Measurements from ENCODE around the gene FBXO41.
A peak's percentile ranks its signal among the peaks of the same experiment; 100 is the strongest.
"Not testable (repeated sequence)": the region's sequence is repeated elsewhere in the genome, so short reads cannot be mapped to it uniquely, and the experiment has no call there.

The FBXO41 gene

GRCh38 chr2:73262691-73263429 lies 21.4 kb downstream of the FBXO41 start:
- not testable (repeated sequence) for H3K9ac ChIP-seq (ENCODE audit: low read length); H2BK120ac ChIP-seq (ENCODE audit: low read depth, low read length); H3K4me3 ChIP-seq (ENCODE audit: low read length); H2AK5ac ChIP-seq (ENCODE audit: low read length); H4K8ac ChIP-seq (ENCODE audit: low read depth, low read length); H3K27me3 ChIP-seq (ENCODE audit: insufficient read depth, low read length, poor library complexity); H2BK5ac ChIP-seq (ENCODE audit: low read length); H3K27ac ChIP-seq (ENCODE audit: low read depth, low read length); H2BK15ac ChIP-seq (replicated peaks; ENCODE audit: low read depth); H3K79me1 ChIP-seq (ENCODE audit: low read length); H3K36me3 ChIP-seq (ENCODE audit: control insufficient read depth, insufficient read depth, low read length); H3K4ac ChIP-seq (ENCODE audit: low read depth, low read length); H3K79me2 ChIP-seq (ENCODE audit: control insufficient read depth, insufficient read depth, low read length); H3K4me1 ChIP-seq (ENCODE audit: control insufficient read depth, low read depth, low read length); H3K18ac ChIP-seq (ENCODE audit: low read length); H4K5ac ChIP-seq (ENCODE audit: low read length); H3K56ac ChIP-seq (ENCODE audit: low read length); H3K4me2 ChIP-seq (ENCODE audit: low read length); H3K23ac ChIP-seq (ENCODE audit: low read length); DNase-seq
- WGBS (ENCODE audit: extremely low coverage, insufficient coverage, low lambda C conversion rate) = no CpG with 5 or more reads among the region's 18 CpGs

GRCh38 chr2:73262108-73262651 lies 22.1 kb downstream of the FBXO41 start:
- Histone ChIP-seq H3K4me1 (ENCODE audit: control insufficient read depth, low read depth, low read length) (no peaks in the 10 kb centered on the region), H3K4me2 (ENCODE audit: low read length) (no peak overlapping the region), H3K27me3 (ENCODE audit: insufficient read depth, low read length, poor library complexity) (no peaks in the 10 kb centered on the region), H3K56ac (ENCODE audit: low read length) (no peak overlapping the region), H3K18ac (ENCODE audit: low read length) (no peak overlapping the region), H4K5ac (ENCODE audit: low read length) (no peak overlapping the region), H3K4me3 (ENCODE audit: low read length) (no peak overlapping the region), H4K8ac (ENCODE audit: low read depth, low read length) (no peak overlapping the region), H3K79me2 (ENCODE audit: control insufficient read depth, insufficient read depth, low read length) (no peaks in the 10 kb centered on the region), H3K9ac (ENCODE audit: low read length) (no peak overlapping the region), H3K79me1 (ENCODE audit: low read length) (no peaks in the 10 kb centered on the region), H3K27ac (ENCODE audit: low read depth, low read length) (no peak overlapping the region), H2BK5ac (ENCODE audit: low read length) (no peak overlapping the region), H3K36me3 (ENCODE audit: control insufficient read depth, insufficient read depth, low read length) (no peaks in the 10 kb centered on the region), H2BK120ac (ENCODE audit: low read depth, low read length) (no peak overlapping the region), H2BK15ac (replicated peaks; ENCODE audit: low read depth) (no peak overlapping the region), H3K23ac (ENCODE audit: low read length) (no peak overlapping the region), H2AK5ac (ENCODE audit: low read length) (no peak overlapping the region), H3K4ac (ENCODE audit: low read depth, low read length) (no peak overlapping the region)
- no CpG with 5 or more reads among the region's 4 CpGs for WGBS (ENCODE audit: extremely low coverage, insufficient coverage, low lambda C conversion rate)
- DNase-seq = no peak

GRCh38 chr2:73260338-73260984 lies 23.8 kb downstream of the FBXO41 start:
- Histone ChIP-seq H3K79me2 (ENCODE audit: control insufficient read depth, insufficient read depth, low read length) (no peaks in the 10 kb centered on the region), H3K4me2 (ENCODE audit: low read length) (no peak overlapping the region), H3K23ac (ENCODE audit: low read length) (no peak overlapping the region), H3K9ac (ENCODE audit: low read length) (no peak overlapping the region), H3K27me3 (ENCODE audit: insufficient read depth, low read length, poor library complexity) (no peaks in the 10 kb centered on the region), H3K4me1 (ENCODE audit: control insufficient read depth, low read depth, low read length) (no peaks in the 10 kb centered on the region), H3K18ac (ENCODE audit: low read length) (no peak overlapping the region), H3K4ac (ENCODE audit: low read depth, low read length) (no peak overlapping the region), H4K5ac (ENCODE audit: low read length) (no peak overlapping the region), H3K27ac (ENCODE audit: low read depth, low read length) (no peak overlapping the region), H4K8ac (ENCODE audit: low read depth, low read length) (no peak overlapping the region), H3K79me1 (ENCODE audit: low read length) (no peaks in the 10 kb centered on the region), H2AK5ac (ENCODE audit: low read length) (no peak overlapping the region), H3K56ac (ENCODE audit: low read length) (no peak overlapping the region), H2BK15ac (replicated peaks; ENCODE audit: low read depth) (no peak overlapping the region), H2BK5ac (ENCODE audit: low read length) (no peak overlapping the region), H3K36me3 (ENCODE audit: control insufficient read depth, insufficient read depth, low read length) (no peaks in the 10 kb centered on the region), H2BK120ac (ENCODE audit: low read depth, low read length) (no peak overlapping the region), H3K4me3 (ENCODE audit: low read length) (no peak overlapping the region)
- DNase-seq = peak; percentile 77
- WGBS (ENCODE audit: extremely low coverage, insufficient coverage, low lambda C conversion rate) = no CpG with 5 or more reads among the region's 17 CpGs

GRCh38 chr2:73259704-73260337 lies 24.5 kb downstream of the FBXO41 start:
- H3K36me3 ChIP-seq (ENCODE audit: control insufficient read depth, insufficient read depth, low read length) = no peaks in the 10 kb centered on the region
- no peak overlapping the region for H2BK5ac ChIP-seq (ENCODE audit: low read length)
- no peak overlapping the region for H2BK15ac ChIP-seq (replicated peaks; ENCODE audit: low read depth)
- no peak overlapping the region for H4K8ac ChIP-seq (ENCODE audit: low read depth, low read length)
- no peak overlapping the region for H2AK5ac ChIP-seq (ENCODE audit: low read length)
- H2BK120ac ChIP-seq (ENCODE audit: low read depth, low read length) = no peak overlapping the region
- no peak overlapping the region for H3K18ac ChIP-seq (ENCODE audit: low read length)
- H3K27me3 ChIP-seq (ENCODE audit: insufficient read depth, low read length, poor library complexity) = no peaks in the 10 kb centered on the region
- H3K27ac ChIP-seq (ENCODE audit: low read depth, low read length) = no peak overlapping the region
- no CpG with 5 or more reads among the region's 4 CpGs for WGBS (ENCODE audit: extremely low coverage, insufficient coverage, low lambda C conversion rate)
- no peak overlapping the region for H3K4me2 ChIP-seq (ENCODE audit: low read length)
- DNase-seq = no peak
- no peak overlapping the region for H3K23ac ChIP-seq (ENCODE audit: low read length)
- H4K5ac ChIP-seq (ENCODE audit: low read length) = no peak overlapping the region
- H3K79me2 ChIP-seq (ENCODE audit: control insufficient read depth, insufficient read depth, low read length) = no peaks in the 10 kb centered on the region
- no peaks in the 10 kb centered on the region for H3K4me1 ChIP-seq (ENCODE audit: control insufficient read depth, low read depth, low read length)
- no peaks in the 10 kb centered on the region for H3K79me1 ChIP-seq (ENCODE audit: low read length)
- H3K9ac ChIP-seq (ENCODE audit: low read length) = no peak overlapping the region
- no peak overlapping the region for H3K56ac ChIP-seq (ENCODE audit: low read length)
- no peak overlapping the region for H3K4me3 ChIP-seq (ENCODE audit: low read length)
- no peak overlapping the region for H3K4ac ChIP-seq (ENCODE audit: low read depth, low read length)

- H3K4me3 ChIP-seq (ENCODE audit: low read length) = no peak overlapping the region
- no peak overlapping the region for H2AK5ac ChIP-seq (ENCODE audit: low read length)
- H4K5ac ChIP-seq (ENCODE audit: low read length) = no peak overlapping the region
- H3K56ac ChIP-seq (ENCODE audit: low read length) = no peak overlapping the region
- WGBS (ENCODE audit: extremely low coverage, insufficient coverage, low lambda C conversion rate) = no CpG with 5 or more reads among the region's 8 CpGs
- H3K27me3 ChIP-seq (ENCODE audit: insufficient read depth, low read length, poor library complexity) = no peaks in the 10 kb centered on the region
- no peak overlapping the region for H3K27ac ChIP-seq (ENCODE audit: low read depth, low read length)
- H2BK15ac ChIP-seq (replicated peaks; ENCODE audit: low read depth) = no peak overlapping the region
- no peak overlapping the region for H3K9ac ChIP-seq (ENCODE audit: low read length)
- no peak for DNase-seq
- no peak overlapping the region for H3K18ac ChIP-seq (ENCODE audit: low read length)
- peaks cover 3% of the 10 kb centered on the region for H3K36me3 ChIP-seq (ENCODE audit: control insufficient read depth, insufficient read depth, low read length)
- H3K4me2 ChIP-seq (ENCODE audit: low read length) = no peak overlapping the region
- H3K79me1 ChIP-seq (ENCODE audit: low read length) = no peaks in the 10 kb centered on the region
- no peak overlapping the region for H3K23ac ChIP-seq (ENCODE audit: low read length)
- no peak overlapping the region for H3K4ac ChIP-seq (ENCODE audit: low read depth, low read length)
- H3K79me2 ChIP-seq (ENCODE audit: control insufficient read depth, insufficient read depth, low read length) = no peaks in the 10 kb centered on the region
- H2BK5ac ChIP-seq (ENCODE audit: low read length) = no peak overlapping the region
- no peak overlapping the region for H2BK120ac ChIP-seq (ENCODE audit: low read depth, low read length)
- no peak overlapping the region for H4K8ac ChIP-seq (ENCODE audit: low read depth, low read length)
- no peaks in the 10 kb centered on the region for H3K4me1 ChIP-seq (ENCODE audit: control insufficient read depth, low read depth, low read length)
Observed at GRCh38 chr2:73259276-73259675, 25.0 kb downstream of the FBXO41 start.

Data from mesendoderm (in vitro differentiated cells).